Measurements from ENCODE around the gene HBD. TPM values are rescaled to one million over a fixed set of nuclear protein-coding genes. Genes with fewer than 3 reads are reported as not detected.

Gene HBD
- total and polyA plus RNA-seq, 9 of the 15 experiments (the other 6 are each of a cell fraction or from before 2014, with no cell fraction given) = 11.8 to 169 (median 36.0) TPM

DNA sequence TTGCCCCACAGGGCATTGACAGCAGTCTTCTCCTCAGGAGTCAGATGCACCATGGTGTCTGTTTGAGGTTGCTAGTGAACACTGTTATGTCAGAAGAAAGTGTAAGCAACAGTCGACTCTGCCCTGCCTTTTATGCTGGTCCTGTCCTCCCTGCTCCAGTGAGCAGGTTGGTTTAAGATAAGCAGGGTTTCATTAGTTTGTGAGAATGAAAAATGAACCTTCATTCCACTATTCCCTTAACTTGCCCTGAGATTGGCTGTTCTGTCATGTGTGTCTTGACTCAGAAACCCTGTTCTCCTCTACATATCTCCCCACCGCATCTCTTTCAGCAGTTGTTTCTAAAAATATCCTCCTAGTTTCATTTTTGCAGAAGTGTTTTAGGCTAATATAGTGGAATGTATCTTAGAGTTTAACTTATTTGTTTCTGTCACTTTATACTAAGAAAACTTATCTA lies at the start of gene HBD (continued):
- TF ChIP-seq, protein P1, sequence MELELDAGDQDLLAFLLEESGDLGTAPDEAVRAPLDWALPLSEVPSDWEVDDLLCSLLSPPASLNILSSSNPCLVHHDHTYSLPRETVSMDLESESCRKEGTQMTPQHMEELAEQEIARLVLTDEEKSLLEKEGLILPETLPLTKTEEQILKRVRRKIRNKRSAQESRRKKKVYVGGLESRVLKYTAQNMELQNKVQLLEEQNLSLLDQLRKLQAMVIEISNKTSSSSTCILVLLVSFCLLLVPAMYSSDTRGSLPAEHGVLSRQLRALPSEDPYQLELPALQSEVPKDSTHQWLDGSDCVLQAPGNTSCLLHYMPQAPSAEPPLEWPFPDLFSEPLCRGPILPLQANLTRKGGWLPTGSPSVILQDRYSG (tag; conservative IDR thresholded peaks at IDR 0.05; ENCODE audit: low read depth) = no peak
- TF ChIP-seq, protein P2, sequence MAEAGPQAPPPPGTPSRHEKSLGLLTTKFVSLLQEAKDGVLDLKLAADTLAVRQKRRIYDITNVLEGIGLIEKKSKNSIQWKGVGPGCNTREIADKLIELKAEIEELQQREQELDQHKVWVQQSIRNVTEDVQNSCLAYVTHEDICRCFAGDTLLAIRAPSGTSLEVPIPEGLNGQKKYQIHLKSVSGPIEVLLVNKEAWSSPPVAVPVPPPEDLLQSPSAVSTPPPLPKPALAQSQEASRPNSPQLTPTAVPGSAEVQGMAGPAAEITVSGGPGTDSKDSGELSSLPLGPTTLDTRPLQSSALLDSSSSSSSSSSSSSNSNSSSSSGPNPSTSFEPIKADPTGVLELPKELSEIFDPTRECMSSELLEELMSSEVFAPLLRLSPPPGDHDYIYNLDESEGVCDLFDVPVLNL (CRISPR knock-in tag; IDR thresholded peaks at IDR 0.05; ENCODE audit: low read depth) = no peak
- TF ChIP-seq ARHGAP35 (IDR thresholded peaks at IDR 0.05; ENCODE audit: partially characterized antibody) = no peak
- TF ChIP-seq, protein P3, sequence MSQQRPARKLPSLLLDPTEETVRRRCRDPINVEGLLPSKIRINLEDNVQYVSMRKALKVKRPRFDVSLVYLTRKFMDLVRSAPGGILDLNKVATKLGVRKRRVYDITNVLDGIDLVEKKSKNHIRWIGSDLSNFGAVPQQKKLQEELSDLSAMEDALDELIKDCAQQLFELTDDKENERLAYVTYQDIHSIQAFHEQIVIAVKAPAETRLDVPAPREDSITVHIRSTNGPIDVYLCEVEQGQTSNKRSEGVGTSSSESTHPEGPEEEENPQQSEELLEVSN (IDR thresholded peaks at IDR 0.05; ENCODE audit: borderline replicate concordance in 1 of 2, extremely low read depth in 1 of 2, insufficient read depth in 1 of 2, insufficient read length in 1 of 2, low read depth in 1 of 2, low read length in 1 of 2, poor library complexity in 1 of 2, severe bottlenecking in 1 of 2) = no peak
- TF ChIP-seq SAP30 (IDR thresholded peaks at IDR 0.05; ENCODE audit: borderline replicate concordance, insufficient read depth, low read depth, low read length, poor library complexity, severe bottlenecking) = no peak
- TF ChIP-seq NCOA6 (IDR thresholded peaks at IDR 0.05) = no peak
- no peak for TF ChIP-seq SRSF7 (optimal IDR thresholded peaks at IDR 0.05; ENCODE audit: low read depth, low read length)
- TF ChIP-seq EWSR1 (IDR thresholded peaks at IDR 0.05; ENCODE audit: borderline replicate concordance, low read depth, partially characterized antibody) = no peak
- no peak for TF ChIP-seq CEBPG (CRISPR knock-in tag; IDR thresholded peaks at IDR 0.05)
- TF ChIP-seq CEBPG (tag; conservative IDR thresholded peaks at IDR 0.05 in 1 of 2, IDR thresholded peaks at IDR 0.05 in 1 of 2) = no peak
- TF ChIP-seq RBFOX2 (IDR thresholded peaks at IDR 0.05; ENCODE audit: low read depth, low read length) = no peak
- no peak for TF ChIP-seq ZNF124 (CRISPR knock-in tag; IDR thresholded peaks at IDR 0.05)
- TF ChIP-seq TEAD2 (tag; IDR thresholded peaks at IDR 0.05) = no peak
- TF ChIP-seq, protein P4, sequence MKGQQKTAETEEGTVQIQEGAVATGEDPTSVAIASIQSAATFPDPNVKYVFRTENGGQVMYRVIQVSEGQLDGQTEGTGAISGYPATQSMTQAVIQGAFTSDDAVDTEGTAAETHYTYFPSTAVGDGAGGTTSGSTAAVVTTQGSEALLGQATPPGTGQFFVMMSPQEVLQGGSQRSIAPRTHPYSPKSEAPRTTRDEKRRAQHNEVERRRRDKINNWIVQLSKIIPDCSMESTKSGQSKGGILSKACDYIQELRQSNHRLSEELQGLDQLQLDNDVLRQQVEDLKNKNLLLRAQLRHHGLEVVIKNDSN (CRISPR knock-in tag; IDR thresholded peaks at IDR 0.05) = no peak
- no peak for TF ChIP-seq RUNX1 (IDR thresholded peaks at IDR 0.05; ENCODE audit: low read depth)
- TF ChIP-seq SMARCE1 (IDR thresholded peaks at IDR 0.05) = peak; percentile 81
- no peak for TF ChIP-seq MIER1 (IDR thresholded peaks at IDR 0.05; ENCODE audit: low read depth)
- peak; percentile 79 for TF ChIP-seq LEF1 (IDR thresholded peaks at IDR 0.05)
- TF ChIP-seq NFIC (IDR thresholded peaks at IDR 0.05) = no peak
- no peak for TF ChIP-seq PHB2 (IDR thresholded peaks at IDR 0.05; ENCODE audit: low read depth)
- TF ChIP-seq, protein P5, sequence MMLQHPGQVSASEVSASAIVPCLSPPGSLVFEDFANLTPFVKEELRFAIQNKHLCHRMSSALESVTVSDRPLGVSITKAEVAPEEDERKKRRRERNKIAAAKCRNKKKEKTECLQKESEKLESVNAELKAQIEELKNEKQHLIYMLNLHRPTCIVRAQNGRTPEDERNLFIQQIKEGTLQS (IDR thresholded peaks at IDR 0.05) = no peak
- TF ChIP-seq, protein P5 (CRISPR knock-in tag; conservative IDR thresholded peaks at IDR 0.05) = no peak
- TF ChIP-seq ZNF668 (CRISPR knock-in tag; IDR thresholded peaks at IDR 0.05) = no peak
- TF ChIP-seq ZBTB8A (IDR thresholded peaks at IDR 0.05; ENCODE audit: partially characterized antibody) = no peak

All from K562 (cell line).